HG03354 (cell line): ENCODE results near the gene PFKFB4.
A peak's percentile ranks its signal among the peaks of the same experiment; 100 is the strongest.
"Not testable (repeated sequence)": the region's sequence is repeated elsewhere in the genome, so short reads cannot be mapped to it uniquely, and the experiment has no call there.

Experiments
- ATAC-seq: cut with Tn5 transposase; IDR thresholded peaks from one replicate; pipeline ENCODE4 v1.9.1; 2021; ENCODE audit warnings: mild to moderate bottlenecking; ENCODE audit not compliant: unreplicated experiment, poor library complexity, severe bottlenecking

PFKFB4 gene

DNA sequence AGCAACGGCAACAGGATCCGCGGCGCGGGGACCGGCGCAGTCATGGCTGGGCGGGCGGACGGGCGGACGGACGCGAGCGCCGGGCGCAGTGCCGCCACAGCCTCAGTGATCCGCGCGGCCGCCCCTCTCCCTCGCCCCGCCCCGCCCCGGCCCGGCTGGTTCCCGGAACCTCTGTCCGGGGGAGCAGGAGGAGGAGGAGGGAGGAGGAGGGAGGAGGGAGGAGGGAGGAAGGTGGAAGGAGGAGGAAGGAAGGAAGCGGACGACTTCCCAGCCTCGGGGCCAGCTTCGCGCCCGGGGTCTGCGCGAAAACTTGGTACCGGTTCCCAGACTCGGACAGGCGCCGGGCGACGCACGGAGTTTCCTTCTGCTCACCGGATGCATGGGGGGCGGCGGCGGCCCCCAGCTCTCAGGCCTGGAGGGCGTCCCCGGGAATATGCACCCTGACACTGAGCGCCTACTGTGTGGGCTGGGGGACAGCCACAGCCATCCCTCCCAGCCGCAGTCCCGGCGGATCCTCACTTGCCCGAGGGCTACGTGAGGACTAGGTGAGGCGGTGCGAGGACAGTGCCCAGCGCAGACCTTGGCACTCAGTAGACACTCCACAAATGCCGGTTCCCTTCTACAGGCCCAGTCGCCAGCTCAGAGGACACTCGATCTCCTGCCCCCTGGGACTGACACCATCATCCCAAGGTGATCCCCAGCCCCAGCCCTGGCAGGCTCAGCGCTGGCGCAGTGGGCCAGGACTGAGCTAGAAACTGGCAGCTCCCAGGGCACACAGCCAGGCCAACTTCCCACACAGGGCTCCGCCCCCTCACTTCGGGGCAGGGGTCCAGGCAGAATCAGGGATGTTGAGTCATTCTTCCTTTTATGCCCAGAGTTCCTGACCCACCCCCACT lies 52.3 kb downstream of the PFKFB4 start, which contains the start of gene SHISA5:
Gene SHISA5 (minus strand): TSS at position 124 of the 896 bp plus-strand sequence. CDS start 80 bp downstream, at position 44.
- ATAC-seq: peak; percentile 59

DNA sequence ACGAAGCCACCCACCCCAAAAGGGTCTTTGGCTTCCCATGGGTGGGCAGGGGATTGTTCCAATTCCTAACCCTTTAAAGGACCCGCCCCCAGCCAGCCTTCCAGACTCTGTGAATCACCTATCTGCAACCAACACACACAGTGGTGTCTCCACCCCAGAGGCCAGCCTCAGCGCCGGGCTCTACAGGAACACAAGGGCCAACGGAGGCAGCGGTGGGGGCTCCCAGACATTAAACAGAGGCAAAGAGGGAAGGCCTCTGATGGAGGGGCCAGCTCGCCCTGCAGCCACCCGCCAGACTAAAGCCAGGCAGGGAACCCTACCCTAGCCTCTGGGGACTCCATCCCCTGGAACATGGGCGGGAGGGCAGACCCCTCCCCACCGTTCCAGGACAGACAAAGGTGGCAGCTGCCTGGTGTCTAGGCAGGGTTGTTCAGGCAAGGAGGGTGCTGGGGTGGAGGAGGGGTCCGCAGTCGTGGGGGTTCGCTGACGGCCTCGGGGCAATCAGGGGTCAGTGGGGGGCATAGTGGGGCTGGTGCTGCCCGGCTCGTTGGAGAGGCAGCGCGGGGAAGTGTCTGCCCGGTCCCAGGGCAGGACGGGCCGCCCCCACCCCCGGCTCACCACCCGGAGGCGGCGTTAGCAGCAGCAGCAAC lies 53.1 kb downstream of the PFKFB4 start:
- no peak for ATAC-seq

DNA sequence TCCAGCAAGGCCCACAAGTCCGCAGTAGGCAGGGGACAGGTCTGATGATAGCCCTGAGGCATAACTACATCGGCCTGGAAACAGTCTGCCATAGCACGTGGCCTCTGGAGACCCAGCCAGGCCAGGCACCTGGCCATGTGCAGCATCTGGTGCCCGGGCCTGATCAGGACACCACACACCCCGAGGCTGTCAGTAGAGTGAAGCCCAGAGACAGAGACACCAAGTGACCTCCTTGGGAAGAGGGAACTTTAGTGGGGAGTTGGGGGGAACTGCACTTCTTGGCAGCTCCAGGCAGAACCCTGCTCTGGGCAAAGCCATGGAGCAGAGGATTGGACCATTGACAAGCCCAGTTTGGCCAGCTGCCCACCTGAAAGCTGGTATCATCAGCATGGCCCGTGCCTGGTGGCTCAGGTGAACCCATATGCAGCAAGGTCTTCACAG lies 53.9 kb downstream of the PFKFB4 start:
- ATAC-seq: no peak

DNA sequence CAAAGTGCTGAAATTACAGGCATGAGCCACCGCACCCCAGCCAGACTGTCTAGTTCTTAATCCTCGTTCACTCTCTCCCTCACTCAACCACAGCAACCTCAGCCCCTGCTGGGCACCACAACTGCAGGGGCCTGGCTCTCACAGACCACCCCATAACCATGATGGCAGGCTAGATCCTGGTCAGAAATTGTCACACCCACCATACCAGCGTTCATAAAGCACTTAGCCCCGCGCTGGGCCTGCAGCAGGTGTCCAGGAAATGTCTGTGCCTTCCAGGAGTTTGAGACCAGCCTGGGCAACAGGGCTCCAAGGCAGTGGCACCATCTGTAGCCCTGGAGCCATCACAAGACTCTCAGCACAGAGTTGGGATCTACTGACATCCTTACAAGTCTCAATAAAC lies 54.5 kb downstream of the PFKFB4 start:
- no peak for ATAC-seq

DNA sequence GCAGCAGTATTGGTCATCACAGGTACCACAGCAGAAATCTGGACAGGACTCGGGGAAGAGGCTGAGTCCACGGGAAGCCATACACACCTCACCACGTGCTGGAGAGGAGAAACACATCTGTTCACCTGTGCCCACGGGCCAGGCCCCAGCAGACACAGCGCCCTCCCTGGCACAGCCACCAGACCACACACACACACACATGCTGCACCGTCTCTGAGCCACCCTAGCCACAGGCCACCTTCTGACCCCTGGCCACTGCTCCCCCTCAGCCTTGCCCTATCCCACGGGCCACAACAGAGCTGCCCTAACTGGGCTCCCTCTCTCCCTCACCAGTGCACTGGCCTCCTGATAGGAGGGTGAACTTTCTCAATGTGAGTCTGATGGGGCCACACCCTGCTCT lies 55.4 kb downstream of the PFKFB4 start:
- no peak for ATAC-seq

DNA sequence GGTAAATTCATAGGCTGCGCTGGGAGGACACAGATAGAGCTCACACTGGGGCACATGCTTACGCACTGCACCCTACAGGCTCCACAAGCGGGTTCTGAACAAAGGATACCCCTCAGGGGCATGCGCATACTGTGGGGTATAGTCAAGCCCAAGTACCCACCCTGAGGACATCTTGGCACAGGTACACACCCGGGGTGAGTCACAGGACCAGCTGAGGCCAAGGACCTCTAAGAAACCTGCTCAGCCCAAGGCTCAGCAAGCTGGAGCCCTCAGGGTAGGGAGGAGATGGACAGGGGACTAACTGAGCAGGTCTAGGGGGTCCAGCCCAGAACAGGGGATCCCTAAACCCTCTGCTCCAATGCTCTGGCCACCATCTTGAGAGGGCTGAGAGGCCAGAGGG lies 55.9 kb downstream of the PFKFB4 start:
- no peak for ATAC-seq

DNA sequence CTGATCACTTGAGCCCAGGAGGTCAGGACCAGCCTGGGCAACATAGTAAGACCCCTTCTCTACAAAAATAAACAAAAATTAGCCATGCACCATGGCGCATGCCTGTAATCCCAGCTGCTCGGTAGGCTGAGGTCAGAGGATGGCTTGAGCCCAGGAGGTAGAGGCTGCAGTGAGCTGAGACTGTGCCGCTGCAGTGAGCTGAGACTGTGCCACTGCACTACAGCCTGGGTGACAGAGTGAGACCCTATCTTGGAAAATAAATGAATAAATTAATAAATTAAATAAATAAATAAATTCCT lies 63.5 kb downstream of the PFKFB4 start:
- ATAC-seq: no peak

DNA sequence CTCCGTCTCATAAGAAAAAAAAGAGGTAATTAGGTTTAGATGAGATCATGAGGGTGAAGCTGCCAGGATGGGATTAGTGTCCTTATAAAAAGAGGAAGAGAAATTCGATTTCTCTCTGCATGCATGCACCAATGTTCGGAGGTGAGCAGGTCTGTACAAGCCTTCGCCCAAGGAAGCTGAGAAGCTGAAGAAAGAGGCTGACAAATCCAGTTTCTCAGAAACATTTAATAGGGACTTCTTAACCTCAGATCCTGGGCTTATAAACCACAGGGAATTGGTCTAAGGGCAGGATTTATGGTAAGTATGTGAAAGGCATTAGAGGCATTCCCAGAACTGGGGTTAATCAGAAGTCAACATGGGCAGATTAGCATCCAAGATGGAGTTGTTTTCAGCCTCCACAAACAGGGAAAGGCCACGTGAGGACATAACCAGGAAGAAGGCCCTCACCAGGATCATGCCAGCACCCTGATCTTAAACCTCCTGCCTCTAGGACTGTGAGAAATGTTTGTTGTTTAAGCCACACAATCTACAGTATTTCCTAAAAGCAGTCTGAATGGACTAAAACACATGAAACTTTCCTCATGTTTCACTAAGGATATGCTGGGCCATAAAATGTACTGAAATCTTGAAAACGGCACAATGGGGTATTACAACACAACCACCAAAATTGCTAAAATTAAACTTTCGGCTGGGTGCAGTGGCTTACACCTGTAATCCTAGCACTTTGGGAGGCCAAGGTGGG lies 64.0 kb downstream of the PFKFB4 start:
- ATAC-seq: no peak

DNA sequence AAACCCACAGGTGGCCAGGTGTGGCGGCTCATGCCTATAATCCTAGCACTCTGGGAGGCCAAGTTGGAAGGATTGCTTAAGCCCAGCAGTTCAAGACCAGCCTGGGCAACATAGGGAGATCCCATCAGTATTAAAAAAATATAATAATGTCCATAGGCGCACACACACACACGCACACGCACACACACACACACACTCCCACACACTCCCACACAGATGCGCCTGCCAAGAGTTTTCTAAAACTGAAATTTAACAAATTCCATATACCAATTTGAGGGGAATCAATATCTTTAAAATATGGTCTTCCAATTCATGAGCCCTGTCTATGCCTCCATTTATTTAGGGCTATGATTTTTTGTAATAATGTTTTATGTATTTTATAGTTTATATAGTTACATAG lies 69.7 kb downstream of the PFKFB4 start:
- ATAC-seq: no peak

DNA sequence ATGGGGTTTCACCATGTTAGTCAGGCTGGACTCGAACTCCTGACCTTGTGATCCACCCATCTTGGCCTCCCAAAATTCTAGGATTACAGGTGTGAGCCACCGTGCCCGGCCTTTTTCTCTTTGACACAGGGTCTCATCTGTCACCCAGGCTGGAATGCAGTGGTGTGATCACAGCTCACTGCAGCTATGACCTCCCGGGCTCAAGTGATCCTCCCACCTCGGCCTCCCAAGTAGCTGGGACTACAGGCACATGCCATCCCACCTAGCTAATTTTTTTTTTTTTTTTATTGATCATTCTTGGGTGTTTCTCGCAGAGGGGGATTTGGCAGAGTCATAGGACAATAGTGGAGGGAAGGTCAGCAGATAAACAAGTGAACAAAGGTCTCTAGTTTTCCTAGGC lies 73.8 kb downstream of the PFKFB4 start:
- ATAC-seq: not testable (repeated sequence)

DNA sequence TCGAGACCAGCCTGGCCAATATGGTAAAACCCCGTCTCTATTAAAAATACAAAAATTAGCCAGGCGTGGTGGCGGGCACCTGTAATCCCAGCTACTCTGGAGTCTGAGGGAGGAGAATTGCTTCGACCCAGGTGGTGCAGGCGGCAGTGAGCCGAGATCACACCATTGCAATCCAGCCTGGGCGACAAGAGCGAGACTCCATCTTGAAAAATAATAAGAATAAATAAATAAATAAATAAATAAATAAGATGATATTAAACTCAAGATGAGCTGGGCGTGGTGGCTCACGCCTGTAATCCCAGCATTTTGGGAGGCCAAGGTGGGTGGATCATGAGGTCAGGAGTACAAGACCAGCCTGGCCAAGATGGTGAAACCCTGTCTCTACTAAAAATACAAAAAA lies 75.7 kb downstream of the PFKFB4 start:
- not testable (repeated sequence) for ATAC-seq

DNA sequence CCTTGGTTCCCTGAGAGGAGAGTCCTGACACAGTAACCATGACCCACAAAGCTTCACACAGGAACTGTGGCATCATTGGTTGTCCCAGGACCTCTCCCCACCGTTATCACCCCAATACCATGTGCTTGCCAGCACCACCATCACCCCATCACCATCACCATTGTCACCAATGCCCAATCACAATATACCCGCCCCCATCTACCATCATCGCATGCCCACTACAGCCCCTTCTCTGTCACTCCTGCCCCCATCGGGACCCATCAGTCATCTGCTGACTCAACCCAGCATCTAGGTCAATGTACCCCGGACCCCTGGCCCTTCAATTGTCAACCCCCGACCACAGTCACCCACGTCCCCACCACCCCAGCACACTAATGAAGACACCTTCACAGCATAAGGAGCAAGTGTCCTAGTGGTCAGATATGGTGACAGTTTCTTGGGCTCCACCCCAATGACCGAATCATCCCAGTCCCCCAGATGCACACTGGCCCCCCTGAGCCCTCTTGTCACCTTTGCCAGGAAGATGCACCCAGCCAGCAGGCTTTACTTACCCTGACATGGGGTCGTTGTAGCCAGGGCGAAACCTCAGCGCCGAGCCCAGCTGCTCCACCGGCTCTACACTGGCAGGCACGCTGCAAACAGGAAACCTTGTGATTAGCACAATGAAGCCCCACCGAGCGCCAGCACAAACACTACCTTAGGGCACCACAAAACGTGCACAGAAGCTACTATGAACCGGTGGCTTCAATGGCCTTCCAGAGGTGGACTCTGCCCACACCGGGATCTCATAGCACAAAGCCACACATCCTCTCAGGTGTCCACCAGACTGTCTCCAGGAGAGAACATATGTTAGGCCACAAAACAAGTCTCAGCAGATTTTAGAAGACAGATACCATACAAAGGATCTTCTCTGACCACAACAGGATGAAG lies 77.7 kb downstream of the PFKFB4 start:
- ATAC-seq: peak; percentile 58

DNA sequence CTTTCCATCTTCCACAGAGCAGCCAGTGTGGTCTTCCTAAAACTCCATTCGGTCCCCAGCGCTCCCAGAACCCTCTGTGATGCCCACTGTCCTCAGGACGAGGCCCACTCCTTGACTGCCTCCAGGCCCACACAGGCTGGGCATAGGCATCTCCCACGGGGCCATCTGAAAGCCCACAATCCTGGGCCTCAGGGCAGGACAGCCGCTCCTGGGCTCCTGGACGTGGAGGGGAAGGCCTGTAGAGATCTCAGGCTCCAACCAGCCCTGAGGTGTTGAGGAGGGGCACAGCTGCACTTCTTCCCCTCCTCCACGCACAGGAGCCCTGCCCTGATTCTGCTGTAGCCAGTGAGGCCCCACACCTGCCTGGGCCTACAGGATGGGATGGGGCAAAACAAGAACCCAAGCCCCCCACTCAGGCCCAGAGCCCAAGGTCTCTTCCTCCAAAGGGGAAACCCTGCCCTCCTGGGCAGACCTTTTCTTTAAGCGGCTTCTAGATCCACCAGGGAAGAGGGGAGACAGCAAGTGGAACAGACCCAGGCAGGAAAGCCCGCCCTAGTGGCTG lies 78.6 kb downstream of the PFKFB4 start:
- ATAC-seq: no peak

DNA sequence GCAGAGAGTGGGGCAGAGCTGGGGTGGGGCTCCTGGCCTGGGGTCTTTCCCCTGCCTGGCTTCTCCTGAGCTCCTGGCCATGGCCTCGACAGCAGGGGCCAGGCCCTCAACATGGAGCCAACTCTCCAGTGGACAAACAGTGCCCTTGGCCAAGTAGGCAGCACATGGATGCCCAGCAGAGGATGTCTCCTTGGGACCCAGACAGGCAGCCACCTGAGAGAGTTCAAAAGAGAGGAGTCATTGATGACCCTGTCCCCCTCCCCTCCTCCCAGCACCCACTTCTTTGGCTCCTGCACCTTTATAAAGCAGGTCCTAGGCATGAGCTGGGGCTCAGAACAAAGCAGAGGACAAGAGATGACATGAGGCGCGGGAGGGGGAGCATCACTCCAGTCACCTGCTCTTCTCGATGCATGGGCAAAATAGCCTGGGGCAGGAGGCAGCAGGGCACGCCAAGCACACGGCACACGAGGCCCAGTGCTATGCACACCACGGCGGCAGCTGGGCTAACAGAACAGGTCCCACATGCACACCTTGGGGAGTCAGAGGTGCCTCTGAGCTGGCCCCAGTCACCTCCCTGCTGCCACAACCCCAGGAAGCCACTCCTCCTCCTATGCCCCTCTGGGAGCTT lies 80.1 kb downstream of the PFKFB4 start:
- no peak for ATAC-seq

DNA sequence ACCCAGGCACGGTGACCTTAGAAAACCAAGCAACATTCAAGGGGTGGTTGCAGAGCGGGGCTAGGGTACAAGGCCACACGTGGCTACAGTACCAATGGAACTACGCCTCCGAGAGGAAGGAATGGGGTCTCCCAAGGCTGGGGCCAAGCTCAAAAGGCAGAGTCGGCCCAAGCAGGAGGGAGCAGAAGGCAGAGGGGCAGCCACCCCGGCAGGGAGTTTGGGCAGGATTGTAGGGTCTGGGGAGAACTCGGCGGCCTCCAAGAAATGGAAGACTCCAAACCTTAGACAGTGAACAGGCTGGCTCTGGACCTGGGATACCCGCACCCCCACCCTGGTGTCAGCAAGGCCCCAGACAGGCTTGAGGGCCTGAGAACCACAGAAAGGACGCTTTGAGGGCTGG lies 81.4 kb downstream of the PFKFB4 start:
- no peak for ATAC-seq

DNA sequence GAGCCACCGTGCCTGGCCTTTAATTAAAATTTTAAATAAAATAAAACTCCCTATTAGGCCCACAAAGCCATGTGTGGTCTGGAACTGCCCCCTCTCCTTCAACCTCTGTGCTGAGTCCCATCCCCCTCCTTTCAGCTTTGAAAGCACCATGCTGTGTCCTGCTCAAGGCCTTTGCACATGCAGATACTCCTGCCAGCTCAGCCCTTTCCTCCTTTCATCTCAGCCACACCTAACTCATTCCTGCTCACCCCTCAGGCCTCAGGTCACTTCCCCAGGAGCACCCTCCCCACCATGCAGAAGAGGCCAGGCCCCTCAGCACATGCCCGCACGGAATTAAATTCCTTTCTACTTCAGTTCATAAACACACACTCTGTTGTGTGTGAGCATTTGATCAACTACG lies 82.0 kb downstream of the PFKFB4 start:
- ATAC-seq: no peak

DNA sequence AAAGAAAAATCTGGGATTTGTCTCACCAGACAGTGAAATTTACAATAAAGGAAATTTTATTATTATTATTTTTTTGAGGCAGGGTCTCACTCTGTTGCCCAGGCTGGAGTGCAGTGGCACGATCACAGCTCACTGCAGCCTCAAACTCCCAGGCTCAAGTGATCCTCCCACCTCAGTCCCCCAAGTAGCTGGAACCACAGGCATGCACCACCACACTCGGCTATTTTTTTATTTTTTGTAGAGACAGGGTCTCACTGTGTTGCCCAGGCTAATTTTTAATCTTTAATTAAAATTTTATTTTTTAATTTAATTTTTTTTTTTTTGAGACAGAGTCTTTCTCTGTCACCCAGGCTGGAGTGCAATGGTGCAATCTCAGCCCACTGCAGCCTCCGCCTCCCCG lies 82.6 kb downstream of the PFKFB4 start:
- ATAC-seq: not testable (repeated sequence)

DNA sequence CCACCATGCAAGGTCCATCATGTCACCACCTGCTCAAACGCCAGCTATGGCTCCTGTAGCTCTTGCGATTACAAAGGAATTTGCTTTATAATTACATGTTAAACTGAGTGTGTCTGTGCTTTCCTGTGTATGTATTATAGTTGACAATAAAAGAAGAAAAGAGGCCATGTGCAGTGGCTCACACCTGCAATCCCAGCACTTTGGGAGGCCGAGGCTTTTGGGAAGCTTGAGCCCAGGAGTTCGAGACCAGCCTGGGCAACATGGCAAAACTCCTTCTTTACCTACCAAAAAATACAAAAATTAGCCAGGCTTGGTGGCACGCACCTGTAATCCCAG lies 83.0 kb downstream of the PFKFB4 start:
- ATAC-seq: no peak
